WERI-Rb-1 (cell line): Measurements from ENCODE around the gene ADM.

ENCODE experiments used
- DNase-seq: peaks from one replicate; pipeline ENCODE4 v3.0.0-alpha.2; 2020
- H3K27ac ChIP-seq: fragments of 250-450 bp; sonication (Bioruptor Pico); 2 replicates; pipeline ENCODE4 v1.5.1; 2020; ENCODE audit warnings: mild to moderate bottlenecking, moderate library complexity
- H3K27me3 ChIP-seq: fragments of 250-450 bp; sonication (Bioruptor Pico); 2 replicates; pipeline ENCODE4 v1.5.1; 2021; ENCODE audit warnings: mild to moderate bottlenecking, low read depth, moderate library complexity; ENCODE audit not compliant: insufficient read depth, severe bottlenecking
- H3K36me3 ChIP-seq: fragments of 250-450 bp; sonication (Bioruptor Pico); 2 replicates; pipeline ENCODE4 v1.5.1; 2020; ENCODE audit warnings: mild to moderate bottlenecking, moderate library complexity
- H3K4me3 ChIP-seq: 2 replicates; pipeline ENCODE4 v1.5.1; 2011; ENCODE audit warnings: low read depth, mild to moderate bottlenecking, control low read depth, low read length
- H3K9me3 ChIP-seq: fragments of 250-450 bp; sonication (Bioruptor Pico); 2 replicates; pipeline ENCODE4 v1.5.1; 2021; ENCODE audit warnings: mild to moderate bottlenecking, moderate library complexity; ENCODE audit not compliant: severe bottlenecking
- CTCF ChIP-seq: IDR thresholded peaks from 2 replicates; pipeline ENCODE4 v1.5.1; 2011; ENCODE audit warnings: low read depth, mild to moderate bottlenecking, control low read depth, inconsistent platforms, low read length

Gene ADM

GRCh38 chr11:10275714-10276113 is 29.2 kb upstream of the ADM start:
- H3K36me3 ChIP-seq, result no peaks in the 10 kb centered on the region
- no peak for TF ChIP-seq CTCF
- no peak for DNase-seq

GRCh38 chr11:10282117-10282516 is 22.8 kb upstream of the ADM start:
- no peak for TF ChIP-seq CTCF
- no peak overlapping the region for H3K4me3 ChIP-seq

More at GRCh38 chr11:10275714-10276113, 29.2 kb upstream of the ADM start:
- no peak overlapping the region for H3K27ac ChIP-seq
- H3K9me3 ChIP-seq, result no peaks in the 10 kb centered on the region
- no peaks in the 10 kb centered on the region for H3K27me3 ChIP-seq
- no peak overlapping the region for H3K4me3 ChIP-seq

GRCh38 chr11:10283991-10284390 is 20.9 kb upstream of the ADM start:
- Histone ChIP-seq H3K9me3 (no peaks in the 10 kb centered on the region), H3K4me3 (no peak overlapping the region), H3K27me3 (no peaks in the 10 kb centered on the region), H3K36me3 (no peaks in the 10 kb centered on the region), H3K27ac (no peak overlapping the region)
- no peak for TF ChIP-seq CTCF
- DNase-seq, result no peak

More at GRCh38 chr11:10282117-10282516, 22.8 kb upstream of the ADM start:
- Histone ChIP-seq H3K36me3 (no peaks in the 10 kb centered on the region), H3K9me3 (no peaks in the 10 kb centered on the region), H3K27me3 (no peaks in the 10 kb centered on the region), H3K27ac (no peak overlapping the region)
- no peak for DNase-seq

- H3K27ac ChIP-seq, result no peak overlapping the region
- H3K4me3 ChIP-seq, result no peak overlapping the region
Measured at GRCh38 chr11:10285148-10285802, 19.6 kb upstream of the ADM start.

GRCh38 chr11:10287140-10287539 is 17.7 kb upstream of the ADM start:
- no peaks in the 10 kb centered on the region for H3K27me3 ChIP-seq
- no peak overlapping the region for H3K27ac ChIP-seq
- no peak for DNase-seq
- no peak overlapping the region for H3K4me3 ChIP-seq
- H3K36me3 ChIP-seq, result no peaks in the 10 kb centered on the region
- no peaks in the 10 kb centered on the region for H3K9me3 ChIP-seq
- no peak for TF ChIP-seq CTCF

More at GRCh38 chr11:10285148-10285802, 19.6 kb upstream of the ADM start:
- Histone ChIP-seq H3K27me3 (no peaks in the 10 kb centered on the region), H3K36me3 (no peaks in the 10 kb centered on the region), H3K9me3 (no peaks in the 10 kb centered on the region)
- DNase-seq, result no peak
- no peak for TF ChIP-seq CTCF
